ENCODE measurements around the gene LACTBL1.
"Not testable (repeated sequence)": the region's sequence is repeated elsewhere in the genome, so short reads cannot be mapped to it uniquely, and the experiment has no call there.

Gene LACTBL1

DNA sequence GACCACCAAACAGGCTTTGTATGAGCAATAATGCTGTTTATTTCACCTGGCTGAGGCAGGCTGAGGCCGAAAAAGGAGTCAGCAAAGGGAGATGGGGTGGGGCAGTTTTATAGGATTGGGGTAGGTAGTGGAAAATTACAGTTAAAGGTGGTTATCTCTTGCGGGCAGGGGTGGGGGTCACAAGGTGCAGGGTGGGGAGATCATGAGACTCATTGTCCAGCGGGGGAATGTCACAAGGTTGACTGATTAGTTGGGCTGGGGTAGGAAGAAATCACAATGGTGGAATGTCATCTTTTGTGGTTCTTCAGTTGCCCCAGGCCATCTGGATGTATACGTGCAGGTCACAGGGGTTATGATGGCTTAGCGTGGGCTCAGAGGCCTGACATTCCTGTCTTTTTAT is 24.9 kb upstream of the LACTBL1 start:
- H3K27ac ChIP-seq (replicated peaks); H3K4me3 ChIP-seq (replicated peaks; ENCODE audit: insufficient read depth, low read length): not testable (repeated sequence)

DNA sequence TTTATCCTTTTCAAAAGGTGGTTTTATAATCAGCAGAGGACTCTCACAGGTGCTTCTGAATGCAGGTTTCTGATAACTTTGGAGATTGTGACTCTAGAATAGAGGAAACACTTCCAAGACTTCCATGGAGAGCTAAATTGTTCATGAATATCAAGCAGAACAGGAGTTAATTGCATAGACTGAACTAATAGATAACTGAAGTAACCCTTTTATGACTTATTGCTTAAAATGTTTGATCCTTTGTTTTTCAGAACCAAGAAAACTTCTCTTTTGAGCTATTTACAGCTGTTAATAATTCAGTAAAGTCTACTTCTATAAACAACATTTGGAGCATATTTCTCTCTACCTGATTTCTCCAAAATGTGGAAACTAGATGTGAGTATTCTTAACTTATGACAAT is 23.1 kb upstream of the LACTBL1 start:
- DNase-seq (ENCODE audit: low read depth in 1 of 2, low spot score in 1 of 2), result no peak
- H3K4me3 ChIP-seq (replicated peaks; ENCODE audit: insufficient read depth, low read length), result no peak overlapping the region
- TF ChIP-seq, protein P1, sequence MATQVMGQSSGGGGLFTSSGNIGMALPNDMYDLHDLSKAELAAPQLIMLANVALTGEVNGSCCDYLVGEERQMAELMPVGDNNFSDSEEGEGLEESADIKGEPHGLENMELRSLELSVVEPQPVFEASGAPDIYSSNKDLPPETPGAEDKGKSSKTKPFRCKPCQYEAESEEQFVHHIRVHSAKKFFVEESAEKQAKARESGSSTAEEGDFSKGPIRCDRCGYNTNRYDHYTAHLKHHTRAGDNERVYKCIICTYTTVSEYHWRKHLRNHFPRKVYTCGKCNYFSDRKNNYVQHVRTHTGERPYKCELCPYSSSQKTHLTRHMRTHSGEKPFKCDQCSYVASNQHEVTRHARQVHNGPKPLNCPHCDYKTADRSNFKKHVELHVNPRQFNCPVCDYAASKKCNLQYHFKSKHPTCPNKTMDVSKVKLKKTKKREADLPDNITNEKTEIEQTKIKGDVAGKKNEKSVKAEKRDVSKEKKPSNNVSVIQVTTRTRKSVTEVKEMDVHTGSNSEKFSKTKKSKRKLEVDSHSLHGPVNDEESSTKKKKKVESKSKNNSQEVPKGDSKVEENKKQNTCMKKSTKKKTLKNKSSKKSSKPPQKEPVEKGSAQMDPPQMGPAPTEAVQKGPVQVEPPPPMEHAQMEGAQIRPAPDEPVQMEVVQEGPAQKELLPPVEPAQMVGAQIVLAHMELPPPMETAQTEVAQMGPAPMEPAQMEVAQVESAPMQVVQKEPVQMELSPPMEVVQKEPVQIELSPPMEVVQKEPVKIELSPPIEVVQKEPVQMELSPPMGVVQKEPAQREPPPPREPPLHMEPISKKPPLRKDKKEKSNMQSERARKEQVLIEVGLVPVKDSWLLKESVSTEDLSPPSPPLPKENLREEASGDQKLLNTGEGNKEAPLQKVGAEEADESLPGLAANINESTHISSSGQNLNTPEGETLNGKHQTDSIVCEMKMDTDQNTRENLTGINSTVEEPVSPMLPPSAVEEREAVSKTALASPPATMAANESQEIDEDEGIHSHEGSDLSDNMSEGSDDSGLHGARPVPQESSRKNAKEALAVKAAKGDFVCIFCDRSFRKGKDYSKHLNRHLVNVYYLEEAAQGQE (IDR thresholded peaks at IDR 0.05; ENCODE audit: insufficient replicate concordance, low read depth), result no peak
- TF ChIP-seq GABPA (IDR thresholded peaks at IDR 0.05; ENCODE audit: low read depth) (no peak), SPI1 (IDR thresholded peaks at IDR 0.05; ENCODE audit: borderline replicate concordance, low read depth) (no peak), POLR2AphosphoS5 (IDR thresholded peaks at IDR 0.05; ENCODE audit: low read depth) (no peak)
- TF ChIP-seq, protein P2, sequence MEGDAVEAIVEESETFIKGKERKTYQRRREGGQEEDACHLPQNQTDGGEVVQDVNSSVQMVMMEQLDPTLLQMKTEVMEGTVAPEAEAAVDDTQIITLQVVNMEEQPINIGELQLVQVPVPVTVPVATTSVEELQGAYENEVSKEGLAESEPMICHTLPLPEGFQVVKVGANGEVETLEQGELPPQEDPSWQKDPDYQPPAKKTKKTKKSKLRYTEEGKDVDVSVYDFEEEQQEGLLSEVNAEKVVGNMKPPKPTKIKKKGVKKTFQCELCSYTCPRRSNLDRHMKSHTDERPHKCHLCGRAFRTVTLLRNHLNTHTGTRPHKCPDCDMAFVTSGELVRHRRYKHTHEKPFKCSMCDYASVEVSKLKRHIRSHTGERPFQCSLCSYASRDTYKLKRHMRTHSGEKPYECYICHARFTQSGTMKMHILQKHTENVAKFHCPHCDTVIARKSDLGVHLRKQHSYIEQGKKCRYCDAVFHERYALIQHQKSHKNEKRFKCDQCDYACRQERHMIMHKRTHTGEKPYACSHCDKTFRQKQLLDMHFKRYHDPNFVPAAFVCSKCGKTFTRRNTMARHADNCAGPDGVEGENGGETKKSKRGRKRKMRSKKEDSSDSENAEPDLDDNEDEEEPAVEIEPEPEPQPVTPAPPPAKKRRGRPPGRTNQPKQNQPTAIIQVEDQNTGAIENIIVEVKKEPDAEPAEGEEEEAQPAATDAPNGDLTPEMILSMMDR (IDR thresholded peaks at IDR 0.05; ENCODE audit: insufficient read depth, low read length), result no peak
- no peaks in the 10 kb centered on the region for H3K27me3 ChIP-seq (ENCODE audit: insufficient read depth, poor library complexity, severe bottlenecking)
- no peak overlapping the region for H3K27ac ChIP-seq (replicated peaks)

More for the DNA sequence above, 24.9 kb upstream of the LACTBL1 start:
- not testable (repeated sequence) for DNase-seq (ENCODE audit: low read depth in 1 of 2, low spot score in 1 of 2); H3K27me3 ChIP-seq (ENCODE audit: insufficient read depth, poor library complexity, severe bottlenecking)

DNA sequence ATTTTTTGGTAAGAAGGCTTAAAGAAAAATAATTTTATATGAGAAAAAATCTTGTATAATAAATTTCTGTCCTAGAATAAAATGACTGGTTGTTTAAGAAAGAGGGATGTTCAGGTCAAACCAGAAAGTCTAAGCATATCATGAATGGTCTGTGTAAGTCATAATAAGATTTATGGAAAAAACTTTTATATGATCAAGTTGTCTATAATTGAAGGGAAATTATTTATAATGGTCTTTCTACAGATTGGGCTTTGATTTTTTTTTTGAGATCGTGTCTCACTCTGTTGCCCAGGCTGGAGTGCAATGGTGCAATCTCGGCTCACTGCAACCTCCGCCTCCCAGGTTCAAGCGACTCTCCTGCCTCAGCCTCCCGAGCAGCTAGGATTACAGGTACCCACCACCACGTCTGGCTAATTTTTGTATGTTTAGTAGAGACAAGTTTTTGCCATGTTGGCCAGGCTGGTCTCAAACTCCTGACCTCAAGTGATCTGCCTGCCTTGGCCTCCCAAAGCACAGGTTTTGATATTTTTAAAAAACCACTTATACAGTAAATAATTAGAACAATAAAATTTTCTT is 20.6 kb upstream of the LACTBL1 start:
- not testable (repeated sequence) for H3K4me3 ChIP-seq (replicated peaks; ENCODE audit: insufficient read depth, low read length); DNase-seq (ENCODE audit: low read depth in 1 of 2, low spot score in 1 of 2); H3K27me3 ChIP-seq (ENCODE audit: insufficient read depth, poor library complexity, severe bottlenecking); H3K27ac ChIP-seq (replicated peaks)

DNA sequence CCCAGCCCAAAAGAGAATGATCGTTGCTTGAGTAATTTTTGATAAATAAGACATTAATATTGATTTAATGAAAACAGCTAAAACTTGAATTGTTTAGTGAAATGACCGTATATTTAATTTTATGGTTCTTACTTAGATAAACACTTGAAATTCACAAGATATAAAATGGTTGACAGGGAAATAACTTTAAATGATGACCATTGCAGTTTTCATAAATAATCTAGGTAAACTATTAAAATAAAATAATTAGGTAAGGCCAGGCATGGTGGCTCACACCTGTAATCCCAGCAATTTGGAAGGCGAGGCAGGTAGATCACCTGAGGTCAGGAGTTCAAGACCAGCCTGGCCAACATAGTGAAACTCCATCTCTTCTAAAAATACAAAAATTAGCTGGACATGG is 19.7 kb upstream of the LACTBL1 start:
- not testable (repeated sequence) for H3K27me3 ChIP-seq (ENCODE audit: insufficient read depth, poor library complexity, severe bottlenecking); H3K4me3 ChIP-seq (replicated peaks; ENCODE audit: insufficient read depth, low read length); H3K27ac ChIP-seq (replicated peaks); DNase-seq (ENCODE audit: low read depth in 1 of 2, low spot score in 1 of 2)

DNA sequence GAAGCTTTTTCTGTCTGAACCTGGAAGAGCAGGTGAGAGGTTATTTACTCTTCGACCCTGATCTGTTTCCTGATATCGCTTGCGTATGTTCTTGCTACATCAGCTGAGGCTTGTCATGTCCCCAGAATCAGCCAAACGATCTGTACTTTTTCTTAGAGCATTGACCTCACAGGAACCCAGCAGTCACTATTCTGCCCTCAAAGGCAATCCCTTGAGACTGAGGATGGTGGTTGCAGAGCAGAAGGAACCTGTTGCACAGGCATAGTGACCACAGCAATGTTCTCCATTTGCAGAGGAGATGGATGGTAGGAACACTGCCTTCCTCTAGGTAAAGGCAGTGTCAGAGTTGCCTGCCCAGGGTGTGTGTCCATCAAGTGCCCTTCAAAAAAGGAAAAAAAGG is 11.3 kb upstream of the LACTBL1 start:
- Histone ChIP-seq H3K4me3 (replicated peaks; ENCODE audit: insufficient read depth, low read length) (no peak overlapping the region), H3K27me3 (ENCODE audit: insufficient read depth, poor library complexity, severe bottlenecking) (no peaks in the 10 kb centered on the region), H3K27ac (replicated peaks) (no peak overlapping the region)
- TF ChIP-seq POLR2AphosphoS5 (IDR thresholded peaks at IDR 0.05; ENCODE audit: low read depth) (no peak), SPI1 (IDR thresholded peaks at IDR 0.05; ENCODE audit: borderline replicate concordance, low read depth) (no peak), GABPA (IDR thresholded peaks at IDR 0.05; ENCODE audit: low read depth) (no peak)
- TF ChIP-seq, protein P2 (IDR thresholded peaks at IDR 0.05; ENCODE audit: insufficient read depth, low read length), result no peak
- TF ChIP-seq, protein P1 (IDR thresholded peaks at IDR 0.05; ENCODE audit: insufficient replicate concordance, low read depth), result no peak
- DNase-seq (ENCODE audit: low read depth in 1 of 2, low spot score in 1 of 2), result peak in 1 of 2 experiments; percentile 2

DNA sequence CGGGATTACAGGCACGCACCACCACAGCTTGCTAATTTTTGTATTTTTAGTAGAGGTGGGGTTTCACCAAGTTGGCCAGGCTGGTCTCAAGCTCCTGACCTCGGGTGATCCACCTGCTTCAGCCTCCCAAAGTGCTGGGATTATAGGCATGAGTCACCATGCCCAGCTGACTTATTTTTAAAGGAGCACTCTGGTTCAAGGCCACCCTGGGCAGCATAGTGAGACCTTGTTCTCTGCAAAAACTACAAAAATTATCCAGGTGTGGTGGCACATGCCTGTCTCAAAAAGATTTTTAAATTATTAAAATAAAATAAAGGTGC is 7.8 kb upstream of the LACTBL1 start:
- H3K27ac ChIP-seq (replicated peaks); H3K4me3 ChIP-seq (replicated peaks; ENCODE audit: insufficient read depth, low read length); DNase-seq (ENCODE audit: low read depth in 1 of 2, low spot score in 1 of 2); H3K27me3 ChIP-seq (ENCODE audit: insufficient read depth, poor library complexity, severe bottlenecking): not testable (repeated sequence)
